MM.1S (cell line): ENCODE measurements around the gene GNAI2.

Experiments used
- CTCF ChIP-seq: fragments of 300-600 bp; sonication (generic); IDR thresholded peaks from 2 replicates; pipeline ENCODE4 v1.5.1; 2016; ENCODE audit warnings: antibody characterized with exemption, low read length, mixed read lengths
- EZH2 ChIP-seq: fragments of 300-600 bp; sonication (generic); optimal IDR thresholded peaks from 2 replicates; pipeline ENCODE3; 2017; ENCODE audit warnings: low read depth, mild to moderate bottlenecking, antibody characterized with exemption, low read length, mixed read lengths

DNA sequence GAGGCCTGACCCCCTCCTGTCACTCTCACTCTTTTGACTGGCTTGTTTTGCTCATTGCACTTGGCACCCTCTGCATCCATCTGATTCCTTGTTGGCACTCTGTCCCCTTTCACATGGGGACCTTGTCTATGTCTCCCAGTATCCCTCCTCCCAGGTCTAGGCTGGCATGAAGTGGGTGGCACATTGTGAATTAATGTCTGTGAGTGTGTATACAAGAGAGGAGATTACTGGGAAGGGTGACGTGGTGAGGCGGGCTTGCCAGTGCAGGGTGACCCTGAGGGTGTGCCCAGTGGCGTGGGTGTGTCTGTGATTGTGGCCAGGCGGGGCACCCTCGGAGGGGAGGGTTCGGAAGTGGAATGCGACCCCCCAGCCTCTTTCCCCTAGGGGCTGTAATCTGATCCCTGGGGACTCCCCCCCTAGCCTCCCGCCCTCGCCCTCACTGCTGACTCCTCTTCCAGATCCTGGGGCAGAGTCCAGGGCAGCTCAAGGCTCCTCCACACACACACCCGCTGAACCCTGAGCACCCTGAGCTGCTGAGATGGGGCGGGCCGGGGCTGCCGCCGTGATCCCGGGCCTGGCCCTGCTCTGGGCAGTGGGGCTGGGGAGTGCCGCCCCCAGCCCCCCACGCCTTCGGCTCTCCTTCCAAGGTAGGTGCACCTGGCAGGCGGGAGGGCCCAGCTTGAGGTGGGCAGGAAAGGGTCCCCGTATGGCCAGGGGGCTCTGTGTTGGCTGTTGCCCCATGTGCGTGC lies 32.9 kb downstream of the GNAI2 start, which contains the start of gene SEMA3B:
- TF ChIP-seq CTCF: no peak
- TF ChIP-seq EZH2: no peak
